Nephron (organoid): ENCODE results near the gene GSTCD.

Experiments used
- H3K27ac Mint-ChIP-seq, 3 experiments: 2 replicates each; pipeline ENCODE4 v1.8.0; 2020; ENCODE audit warnings: mixed read lengths in 3 of 3, mild to moderate bottlenecking in 2 of 3, moderate library complexity in 1 of 3
- H3K27me3 Mint-ChIP-seq: 2 replicates; pipeline ENCODE4 v1.8.0; 2021; ENCODE audit warnings: low read depth, mild to moderate bottlenecking, moderate library complexity, mixed read lengths
- H3K36me3 Mint-ChIP-seq: 2 replicates; pipeline ENCODE4 v1.8.0; 2020; ENCODE audit warnings: low read depth, mixed read lengths
- H3K4me1 Mint-ChIP-seq: 2 replicates; pipeline ENCODE4 v1.8.0; 2020; ENCODE audit warnings: mixed read lengths
- H3K4me3 Mint-ChIP-seq, 3 experiments: 2 replicates each; pipeline ENCODE4 v1.8.0; 2020; ENCODE audit warnings: mild to moderate bottlenecking in 3 of 3, mixed read lengths in 3 of 3, moderate library complexity in 2 of 3
- H3K9me3 Mint-ChIP-seq: 2 replicates; pipeline ENCODE4 v1.8.0; 2020; ENCODE audit warnings: mixed read lengths
- CTCF ChIP-seq, 3 experiments: fragments of 200-600 bp; sonication (generic); IDR thresholded peaks; one replicate each; pipeline ENCODE4 v1.5.0; 2021; ENCODE audit warnings: antibody characterized with exemption in 3 of 3; ENCODE audit not compliant: unreplicated experiment in 3 of 3

GSTCD gene

DNA sequence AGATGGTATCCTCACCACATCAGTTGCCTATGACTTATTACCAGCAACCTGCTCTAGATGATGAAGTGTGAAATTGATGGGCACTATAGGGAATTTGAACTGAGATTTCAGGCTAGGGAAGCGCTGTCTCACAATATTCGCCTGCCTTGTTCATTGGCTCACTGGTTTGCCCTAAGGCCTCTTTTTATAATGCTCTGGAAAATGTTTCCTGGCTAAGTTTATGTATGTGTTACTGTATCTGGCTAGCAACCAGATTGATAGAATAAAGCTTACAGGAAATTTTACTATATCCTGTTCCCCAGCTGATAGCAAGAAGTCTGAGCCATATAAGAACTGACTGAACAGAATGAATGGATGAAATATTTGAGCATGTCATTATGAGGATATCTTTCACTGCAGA lies 71.6 kb downstream of the GSTCD start:
- TF ChIP-seq CTCF (IDR thresholded peaks at IDR 0.05; ENCODE audit: unreplicated experiment in 3 of 3), result no peak
- no peak overlapping the region for H3K4me3 Mint-ChIP-seq
- H3K36me3 Mint-ChIP-seq, result peaks cover 9% of the 10 kb centered on the region
- H3K27me3 Mint-ChIP-seq, result no peaks in the 10 kb centered on the region
- H3K9me3 Mint-ChIP-seq, result peaks cover 6% of the 10 kb centered on the region
- peak overlapping the region in 1 of 3 experiments; percentile 14 for H3K27ac Mint-ChIP-seq
- H3K4me1 Mint-ChIP-seq, result peaks cover 23% of the 10 kb centered on the region

DNA sequence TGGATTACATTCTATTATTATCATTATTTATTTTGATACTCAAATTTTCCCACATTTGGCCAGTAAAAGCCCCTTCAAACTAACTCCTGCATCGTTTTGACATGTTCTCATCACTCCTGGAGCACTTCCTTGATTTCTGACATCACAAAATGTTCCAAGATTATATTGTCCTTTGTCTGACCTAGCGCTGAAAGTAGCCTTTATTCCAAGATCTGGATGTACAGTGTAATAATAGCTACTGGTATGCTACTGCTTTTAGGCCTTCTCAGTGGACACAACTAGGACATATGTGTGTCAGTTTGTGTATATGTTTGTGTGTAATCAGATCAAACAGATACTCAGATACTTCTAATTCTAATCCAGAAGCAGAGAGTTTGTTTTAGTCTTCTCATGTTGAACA lies 76.2 kb downstream of the GSTCD start:
- Mint-ChIP-seq H3K36me3 (no peaks in the 10 kb centered on the region), H3K4me1 (peaks cover 10% of the 10 kb centered on the region), H3K27ac (no peak overlapping the region), H3K27me3 (no peaks in the 10 kb centered on the region), H3K9me3 (no peaks in the 10 kb centered on the region), H3K4me3 (no peak overlapping the region)
- TF ChIP-seq CTCF (IDR thresholded peaks at IDR 0.05; ENCODE audit: unreplicated experiment in 3 of 3), result no peak

DNA sequence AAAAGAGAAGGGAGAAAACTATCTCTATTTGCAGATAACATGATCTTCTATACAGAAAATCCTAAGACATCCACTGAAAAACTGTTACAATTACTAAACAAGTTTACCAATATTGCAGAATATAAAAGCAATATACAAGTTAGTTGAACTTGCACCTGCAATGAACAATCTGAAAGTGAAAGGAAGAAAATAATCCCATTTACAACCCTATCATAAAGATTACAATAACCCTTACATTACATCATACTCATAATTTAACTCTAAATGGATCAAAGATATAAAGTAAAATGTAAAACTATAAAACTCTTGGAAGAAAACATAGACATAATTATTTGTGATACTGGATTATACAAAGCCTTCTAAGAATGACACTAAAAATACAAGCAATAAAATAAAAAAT lies 77.2 kb downstream of the GSTCD start:
- H3K36me3 Mint-ChIP-seq, result no peaks in the 10 kb centered on the region
- H3K4me3 Mint-ChIP-seq, result no peak overlapping the region
- peaks cover 4% of the 10 kb centered on the region for H3K4me1 Mint-ChIP-seq
- no peaks in the 10 kb centered on the region for H3K9me3 Mint-ChIP-seq
- no peak for TF ChIP-seq CTCF (IDR thresholded peaks at IDR 0.05; ENCODE audit: unreplicated experiment in 3 of 3)
- H3K27me3 Mint-ChIP-seq, result no peaks in the 10 kb centered on the region
- H3K27ac Mint-ChIP-seq, result no peak overlapping the region

GRCh38 chr4:105786748-105787147 lies 78.2 kb downstream of the GSTCD start:
- Mint-ChIP-seq H3K27me3 (no peaks in the 10 kb centered on the region), H3K9me3 (no peaks in the 10 kb centered on the region), H3K4me3 (no peak overlapping the region), H3K27ac (no peak overlapping the region), H3K4me1 (peaks cover 4% of the 10 kb centered on the region), H3K36me3 (no peaks in the 10 kb centered on the region)
- no peak for TF ChIP-seq CTCF (IDR thresholded peaks at IDR 0.05; ENCODE audit: unreplicated experiment in 3 of 3)

GRCh38 chr4:105797225-105797624 lies 88.6 kb downstream of the GSTCD start:
- no peak overlapping the region for H3K4me3 Mint-ChIP-seq
- no peak overlapping the region for H3K27ac Mint-ChIP-seq
- H3K27me3 Mint-ChIP-seq, result no peaks in the 10 kb centered on the region

More at GRCh38 chr4:105797225-105797624, 88.6 kb downstream of the GSTCD start:
- TF ChIP-seq CTCF (IDR thresholded peaks at IDR 0.05; ENCODE audit: unreplicated experiment in 3 of 3), result no peak
- Mint-ChIP-seq H3K4me1 (no peaks in the 10 kb centered on the region), H3K36me3 (peaks cover 35% of the 10 kb centered on the region), H3K9me3 (peaks cover 16% of the 10 kb centered on the region)
